Measurements from ENCODE around the gene HEATR5A. TPM values are rescaled to one million over a fixed set of nuclear protein-coding genes. Genes with fewer than 3 reads are reported as not detected.
"Not testable (repeated sequence)": the region's sequence is repeated elsewhere in the genome, so short reads cannot be mapped to it uniquely, and the experiment has no call there.

Gene HEATR5A
- total and polyA plus RNA-seq, 11 donors, result 22.4 to 57.6 (median 45.5) TPM

DNA sequence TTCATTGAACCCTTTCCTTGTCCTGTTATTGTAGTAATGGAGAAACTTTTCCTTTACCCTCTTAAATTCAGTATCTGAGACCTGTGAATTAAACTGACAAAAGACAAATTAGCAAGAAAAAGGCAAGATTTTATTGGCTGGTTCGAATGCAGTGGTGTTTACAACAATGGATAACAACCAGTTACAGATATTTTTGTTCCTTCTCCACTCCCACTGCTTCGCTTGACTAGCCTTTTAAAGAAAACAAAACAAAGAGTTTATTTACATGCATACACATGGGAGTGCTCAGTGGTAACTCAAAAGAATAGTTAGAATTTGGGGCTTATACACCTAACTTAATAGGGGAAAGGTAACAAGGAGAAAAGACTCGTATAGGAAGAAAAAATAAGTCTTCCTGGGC lies 175.7 kb downstream of the HEATR5A start:
- no peak for ATAC-seq

DNA sequence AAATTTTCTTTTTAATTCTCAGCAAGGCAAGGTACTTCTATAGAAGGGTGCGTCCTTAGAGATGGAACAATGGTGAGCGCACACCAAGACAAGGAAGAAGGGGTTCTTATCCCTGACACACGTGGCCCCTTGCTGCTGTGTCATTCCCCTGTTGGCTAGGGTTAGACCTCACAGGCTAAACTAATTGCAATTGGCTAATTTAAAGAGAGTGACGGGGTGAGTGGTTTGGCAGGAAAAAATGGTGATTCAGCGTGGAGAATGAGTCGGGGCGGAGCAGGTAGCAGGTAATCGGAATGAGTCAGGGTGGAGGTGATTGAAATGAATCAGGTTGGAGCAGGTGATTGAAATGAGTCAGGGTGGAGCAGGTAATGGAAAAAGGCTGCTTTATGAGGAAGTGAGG lies 176.5 kb downstream of the HEATR5A start:
- no peak for ATAC-seq
- no peak for TF ChIP-seq POLR2A (IDR thresholded peaks at IDR 0.05)
- TF ChIP-seq, protein P1, sequence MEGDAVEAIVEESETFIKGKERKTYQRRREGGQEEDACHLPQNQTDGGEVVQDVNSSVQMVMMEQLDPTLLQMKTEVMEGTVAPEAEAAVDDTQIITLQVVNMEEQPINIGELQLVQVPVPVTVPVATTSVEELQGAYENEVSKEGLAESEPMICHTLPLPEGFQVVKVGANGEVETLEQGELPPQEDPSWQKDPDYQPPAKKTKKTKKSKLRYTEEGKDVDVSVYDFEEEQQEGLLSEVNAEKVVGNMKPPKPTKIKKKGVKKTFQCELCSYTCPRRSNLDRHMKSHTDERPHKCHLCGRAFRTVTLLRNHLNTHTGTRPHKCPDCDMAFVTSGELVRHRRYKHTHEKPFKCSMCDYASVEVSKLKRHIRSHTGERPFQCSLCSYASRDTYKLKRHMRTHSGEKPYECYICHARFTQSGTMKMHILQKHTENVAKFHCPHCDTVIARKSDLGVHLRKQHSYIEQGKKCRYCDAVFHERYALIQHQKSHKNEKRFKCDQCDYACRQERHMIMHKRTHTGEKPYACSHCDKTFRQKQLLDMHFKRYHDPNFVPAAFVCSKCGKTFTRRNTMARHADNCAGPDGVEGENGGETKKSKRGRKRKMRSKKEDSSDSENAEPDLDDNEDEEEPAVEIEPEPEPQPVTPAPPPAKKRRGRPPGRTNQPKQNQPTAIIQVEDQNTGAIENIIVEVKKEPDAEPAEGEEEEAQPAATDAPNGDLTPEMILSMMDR (IDR thresholded peaks at IDR 0.05), result no peak
- Histone ChIP-seq H3K9me3 (no peaks in the 10 kb centered on the region), H3K36me3 (no peaks in the 10 kb centered on the region), H3K27ac (no peak overlapping the region), H3K4me1 (peaks cover 0 to 17% (median 9%) of the 10 kb centered on the region in 12 donors), H3K4me3 (no peak overlapping the region), H3K27me3 (no peaks in the 10 kb centered on the region)
- intact Hi-C loops (cut with DNase I), result no loop called here
- WGBS, 4 donors, result 88 to 91% (median 90%) methylated on average over 8 of the region's 8 CpGs
- DNase-seq, result no peak

More for the DNA sequence above, 175.7 kb downstream of the HEATR5A start:
- 75 to 82% (median 80%) methylated on average over 3 of the region's 3 CpGs for WGBS, 4 donors
- H3K36me3 ChIP-seq, result no peaks in the 10 kb centered on the region
- no peak for TF ChIP-seq POLR2A (IDR thresholded peaks at IDR 0.05)
- intact Hi-C loops (cut with DNase I), result no loop called here
- H3K4me3 ChIP-seq, result no peak overlapping the region
- H3K27ac ChIP-seq, result no peak overlapping the region
- H3K4me1 ChIP-seq, result peaks cover 0 to 17% (median 8%) of the 10 kb centered on the region in 12 donors
- no peaks in the 10 kb centered on the region for H3K9me3 ChIP-seq
- no peaks in the 10 kb centered on the region for H3K27me3 ChIP-seq
- no peak for DNase-seq

DNA sequence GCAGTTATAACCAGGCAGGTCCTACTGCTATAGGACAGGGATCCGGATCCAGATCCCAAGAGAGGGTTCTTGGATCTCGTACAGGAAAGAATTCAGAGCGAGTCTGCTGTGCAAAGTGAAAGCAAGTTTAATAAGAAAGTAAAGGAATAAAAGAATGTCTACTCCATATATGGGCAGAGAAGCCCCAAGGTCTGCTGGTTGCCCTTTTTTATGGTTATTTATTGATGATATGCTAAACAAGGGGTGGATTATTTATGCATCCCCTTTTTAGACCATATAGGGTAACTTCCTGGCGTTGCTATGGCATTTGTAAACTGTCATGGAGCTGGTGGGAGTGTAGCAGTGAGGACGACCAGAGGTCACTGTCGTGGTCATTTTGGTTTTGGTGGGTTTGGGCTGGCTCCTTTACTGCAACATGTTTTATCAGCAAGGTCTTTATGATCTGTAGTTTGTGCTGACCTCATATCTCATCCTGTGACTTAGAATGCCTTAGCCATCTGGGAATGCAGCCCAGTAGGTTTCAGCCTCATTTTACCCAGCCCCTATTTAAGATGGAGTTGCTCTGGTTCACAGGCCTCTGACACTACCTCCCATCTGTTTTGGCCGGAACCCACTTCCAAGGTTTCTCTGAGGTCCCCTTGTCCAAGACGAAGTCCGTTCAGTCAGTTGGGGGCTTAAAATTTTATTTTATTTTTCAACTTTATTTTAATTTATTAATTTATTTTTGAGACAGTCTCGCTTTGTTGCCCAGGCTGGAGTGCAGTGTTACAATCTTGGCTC lies 178.0 kb downstream of the HEATR5A start:
- DNase-seq; H3K27ac ChIP-seq; ATAC-seq; H3K36me3 ChIP-seq; intact Hi-C loops (cut with DNase I); H3K27me3 ChIP-seq; H3K9me3 ChIP-seq: not testable (repeated sequence)
- Histone ChIP-seq H3K4me1 (peaks cover 0 to 17% (median 9%) of the 10 kb centered on the region in 12 donors), H3K4me3 (peak overlapping the region in 6 of 12 donors; percentile 16 to 43 (median 30))
- WGBS, 4 donors, result 71 to 79% (median 74%) methylated on average over 10 of the region's 10 CpGs

Other genes with a start within 250 kb of the HEATR5A start
- 100 to 1,000 TPM; 122 to 185 (median 158) TPM for gene HECTD1, start 212.8 kb downstream of the HEATR5A start, total RNA-seq
- gene HECTD1, start 212.8 kb downstream of the HEATR5A start, polyA plus RNA-seq, result 100 to 1,000 TPM in 1 of 2 donors, 10 to 100 TPM in 1; 42.4 to 108 TPM
- 10 to 100 TPM in 2 of 9 donors, 1 to 10 TPM in 7; 5.4 to 12.2 (median 8.2) TPM for gene DTD2, start 37.0 kb upstream of the HEATR5A start, total RNA-seq
- gene DTD2, start 37.0 kb upstream of the HEATR5A start, polyA plus RNA-seq, result 1 to 10 TPM; 4.0 to 9.7 TPM
- not detected for gene GPR33, start 67.5 kb upstream of the HEATR5A start, total RNA-seq
- not detected for gene GPR33, start 67.5 kb upstream of the HEATR5A start, polyA plus RNA-seq
- 10 to 100 TPM; 16.1 to 28.7 (median 19.1) TPM for gene NUBPL, start 140.9 kb upstream of the HEATR5A start, total RNA-seq
- 1 to 10 TPM; 6.2 to 7.3 TPM for gene NUBPL, start 140.9 kb upstream of the HEATR5A start, polyA plus RNA-seq